PC-9 (cell line): ENCODE data around the gene RMI1.

Experiments used
- CTCF ChIP-seq: fragments of 200-600 bp; sonication (generic); conservative IDR thresholded peaks from 2 replicates; pipeline ENCODE4 v1.6.1; 2017; ENCODE audit warnings: mixed run types, antibody characterized with exemption, mild to moderate bottlenecking, moderate library complexity
- EZH2 ChIP-seq: fragments of 200-600 bp; sonication (generic); IDR thresholded peaks from 2 replicates; pipeline ENCODE4 v1.8.0; 2017; ENCODE audit warnings: antibody characterized with exemption, low read depth

- TF ChIP-seq CTCF = no peak
- TF ChIP-seq EZH2 = no peak
These were observed 10.8 kb downstream of the RMI1 start for GRCh38 chr9:83991355-83991754.
